Astrocyte (in vitro differentiated cells and primary cell): ENCODE results near the gene LCE1B. TPM values are rescaled to one million over a fixed set of nuclear protein-coding genes. Genes with fewer than 3 reads are reported as not detected.

Experiments used
- DNase-seq: peaks from one replicate; pipeline ENCODE4 v3.0.0-alpha.2; 2010; ENCODE audit warnings: low read depth
- FAIRE-seq: peaks from 2 replicates; lab custom pipeline; 2011; peaks lifted over from hg19 to GRCh38; lab: Jason Lieb, UNC
- H2AFZ ChIP-seq: 2 replicates; pipeline ENCODE4 v1.6.0; 2012; ENCODE audit warnings: low read depth, low read length, inconsistent platforms
- H3K27ac ChIP-seq: 2 replicates; pipeline ENCODE4 v1.5.1; 2011; ENCODE audit warnings: low read depth, low read length, inconsistent platforms
- H3K27me3 ChIP-seq: 2 replicates; pipeline ENCODE4 v1.6.0; 2011; ENCODE audit warnings: low read length, inconsistent platforms; ENCODE audit not compliant: insufficient read depth
- H3K36me3 ChIP-seq: 2 replicates; pipeline ENCODE4 v1.5.1; 2011; ENCODE audit warnings: low read length, inconsistent platforms; ENCODE audit not compliant: insufficient read depth
- H3K4me1 ChIP-seq: 2 replicates; pipeline ENCODE4 v1.5.1; 2011; ENCODE audit warnings: low read length, inconsistent platforms; ENCODE audit not compliant: insufficient read depth
- H3K4me2 ChIP-seq: 2 replicates; pipeline ENCODE4 v1.6.0; 2012; ENCODE audit warnings: low read length, inconsistent platforms
- H3K4me3 ChIP-seq: 2 replicates; pipeline ENCODE4 v1.5.1; 2011; ENCODE audit warnings: low read depth, mild to moderate bottlenecking, low read length, inconsistent platforms; ENCODE audit not compliant: insufficient read depth
- H3K79me2 ChIP-seq: 2 replicates; pipeline ENCODE4 v1.6.0; 2012; ENCODE audit warnings: mild to moderate bottlenecking, low read length, inconsistent platforms; ENCODE audit not compliant: insufficient read depth
- H3K9ac ChIP-seq: 2 replicates; pipeline ENCODE4 v1.6.0; 2012; ENCODE audit warnings: mild to moderate bottlenecking, low read length, inconsistent platforms
- H3K9me3 ChIP-seq: 2 replicates; pipeline ENCODE4 v1.5.1; 2012; ENCODE audit warnings: low read depth, mild to moderate bottlenecking, low read length, inconsistent platforms; ENCODE audit not compliant: insufficient read depth
- H4K20me1 ChIP-seq: 2 replicates; pipeline ENCODE4 v1.6.0; 2012; ENCODE audit warnings: low read length, inconsistent platforms; ENCODE audit not compliant: insufficient read depth
- H3K27ac Mint-ChIP-seq: one replicate; pipeline ENCODE4 v1.8.0; 2021; ENCODE audit warnings: mild to moderate bottlenecking, mixed read lengths; ENCODE audit not compliant: unreplicated experiment
- H3K27me3 Mint-ChIP-seq: one replicate; pipeline ENCODE4 v1.8.0; 2021; ENCODE audit warnings: low read depth, mixed read lengths; ENCODE audit not compliant: unreplicated experiment
- H3K36me3 Mint-ChIP-seq: one replicate; pipeline ENCODE4 v1.8.0; 2021; ENCODE audit warnings: low read depth, mixed read lengths; ENCODE audit not compliant: unreplicated experiment
- H3K4me1 Mint-ChIP-seq: one replicate; pipeline ENCODE4 v1.8.0; 2021; ENCODE audit warnings: low read depth, mixed read lengths; ENCODE audit not compliant: unreplicated experiment
- H3K4me3 Mint-ChIP-seq: one replicate; pipeline ENCODE4 v1.8.0; 2021; ENCODE audit warnings: mild to moderate bottlenecking, moderate library complexity, mixed read lengths; ENCODE audit not compliant: unreplicated experiment
- H3K9me3 Mint-ChIP-seq: one replicate; pipeline ENCODE4 v1.8.0; 2021; ENCODE audit warnings: mild to moderate bottlenecking, mixed read lengths; ENCODE audit not compliant: unreplicated experiment
- CTCF ChIP-seq: IDR thresholded peaks from 2 replicates; pipeline ENCODE4 v1.5.1; 2011; ENCODE audit warnings: low read depth, mild to moderate bottlenecking, inconsistent platforms, low read length, moderate library complexity; ENCODE audit not compliant: insufficient read depth
- EZH2 ChIP-seq: IDR thresholded peaks from 2 replicates; pipeline ENCODE4 v1.6.1; 2012; ENCODE audit warnings: mild to moderate bottlenecking, low read length, inconsistent platforms; ENCODE audit not compliant: insufficient read depth
- total RNA-seq: library from RNA; stranded (reverse); gene quantifications from 2 replicates; pipeline ENCODE4 v1.2.1, GENCODE V29; 2021

The LCE1B gene
- total RNA-seq, 1 donor from 2014 or later = not detected

- Mint-ChIP-seq H3K4me3 (no peak within 1 kb of the TSS), H3K27me3 (peaks cover 2% of the 10 kb centered on the region), H3K9me3 (no peaks in the 10 kb centered on the region), H3K4me1 (no peaks in the 10 kb centered on the region), H3K36me3 (no peaks in the 10 kb centered on the region), H3K27ac (no peak within 1 kb of the TSS)
- H3K4me2 ChIP-seq = no peak within 1 kb of the TSS
- DNase-seq = no peak
- H3K36me3 ChIP-seq = no peaks in the 10 kb centered on the region
- no peaks in the 10 kb centered on the region for H3K27me3 ChIP-seq
- no peaks in the 10 kb centered on the region for H3K79me2 ChIP-seq
- H3K9ac ChIP-seq = no peak within 1 kb of the TSS
- no peaks in the 10 kb centered on the region for H3K4me1 ChIP-seq
- H3K27ac ChIP-seq = no peak within 1 kb of the TSS
- H3K9me3 ChIP-seq = no peaks in the 10 kb centered on the region
- FAIRE-seq = no peak
- TF ChIP-seq CTCF (no peak), EZH2 (no peak)
- no peaks in the 10 kb centered on the region for H4K20me1 ChIP-seq
- H3K4me3 ChIP-seq = no peak within 1 kb of the TSS
- H2AFZ ChIP-seq = no peak within 1 kb of the TSS
Observed at GRCh38 chr1:152796421-152796820, 15.3 kb upstream of the LCE1B start, which contains the start of gene LCE1D. LCE1D (plus strand) TSS chr1:152796721; CDS start chr1:152797795, 1,074 bp downstream.

- H3K36me3 ChIP-seq = no peaks in the 10 kb centered on the region
- Mint-ChIP-seq H3K36me3 (no peaks in the 10 kb centered on the region), H3K27ac (no peak overlapping the region), H3K4me3 (no peak overlapping the region), H3K4me1 (no peaks in the 10 kb centered on the region), H3K9me3 (no peaks in the 10 kb centered on the region), H3K27me3 (peaks cover 2% of the 10 kb centered on the region)
- H3K9me3 ChIP-seq = no peaks in the 10 kb centered on the region
- H4K20me1 ChIP-seq = no peaks in the 10 kb centered on the region
- H3K27me3 ChIP-seq = no peaks in the 10 kb centered on the region
- H2AFZ ChIP-seq = no peak overlapping the region
- no peak for DNase-seq
- FAIRE-seq = no peak
- no peak for TF ChIP-seq CTCF
- TF ChIP-seq EZH2 = no peak
- H3K27ac ChIP-seq = no peak overlapping the region
- no peak overlapping the region for H3K9ac ChIP-seq
- H3K79me2 ChIP-seq = no peaks in the 10 kb centered on the region
- H3K4me2 ChIP-seq = no peak overlapping the region
- no peak overlapping the region for H3K4me3 ChIP-seq
- no peaks in the 10 kb centered on the region for H3K4me1 ChIP-seq
Observed at GRCh38 chr1:152801333-152801732, 10.4 kb upstream of the LCE1B start.

- Mint-ChIP-seq H3K27ac (no peak within 1 kb of the TSS), H3K36me3 (no peaks in the 10 kb centered on the region), H3K9me3 (no peaks in the 10 kb centered on the region), H3K4me1 (no peaks in the 10 kb centered on the region), H3K27me3 (peaks cover 5% of the 10 kb centered on the region), H3K4me3 (no peak within 1 kb of the TSS)
- Histone ChIP-seq H3K79me2 (no peaks in the 10 kb centered on the region), H3K9ac (no peak within 1 kb of the TSS), H3K4me3 (no peak within 1 kb of the TSS), H3K9me3 (no peaks in the 10 kb centered on the region), H3K36me3 (no peaks in the 10 kb centered on the region), H3K4me1 (no peaks in the 10 kb centered on the region), H3K27ac (no peak within 1 kb of the TSS), H4K20me1 (no peaks in the 10 kb centered on the region), H3K4me2 (no peak within 1 kb of the TSS), H3K27me3 (no peaks in the 10 kb centered on the region), H2AFZ (no peak within 1 kb of the TSS)
- no peak for FAIRE-seq
- TF ChIP-seq EZH2 (no peak), CTCF (no peak)
- no peak for DNase-seq
Observed at GRCh38 chr1:152806576-152806975, 5.2 kb upstream of the LCE1B start, which contains the start of gene LCE1C. LCE1C (minus strand) TSS chr1:152806651; CDS start chr1:152805478, 1,173 bp downstream.
